DOHH2 (cell line): ENCODE results near the gene TDP2.

ENCODE experiments used
- H3F3A ChIP-seq: fragments of 200-600 bp; sonication (generic), shearing (Covaris generic); 2 replicates; pipeline ENCODE4 v1.6.0; 2016; ENCODE audit warnings: antibody characterized with exemption, mild to moderate bottlenecking; ENCODE audit not compliant: control insufficient read depth, insufficient read depth
- H3K27ac ChIP-seq: fragments of 200-600 bp; sonication (generic); 2 replicates; pipeline ENCODE4 v1.5.1; 2014; ENCODE audit warnings: low read depth, mild to moderate bottlenecking, low read length, moderate library complexity
- H3K27me3 ChIP-seq: fragments of 200-600 bp; sonication (generic); 2 replicates; pipeline ENCODE4 v1.6.1; 2014; ENCODE audit warnings: mild to moderate bottlenecking, low read length, mixed read lengths; ENCODE audit not compliant: control insufficient read depth
- H3K36me3 ChIP-seq: fragments of 200-600 bp; sonication (generic); 2 replicates; pipeline ENCODE4 v1.6.1; 2014; ENCODE audit warnings: mild to moderate bottlenecking, low read length, moderate library complexity, mixed read lengths; ENCODE audit not compliant: control insufficient read depth
- H3K4me1 ChIP-seq: fragments of 200-600 bp; sonication (generic); 2 replicates; pipeline ENCODE4 v1.6.1; 2014; ENCODE audit warnings: mild to moderate bottlenecking, low read length, mixed read lengths; ENCODE audit not compliant: control insufficient read depth
- H3K4me2 ChIP-seq: fragments of 200-600 bp; sonication (generic); 2 replicates; pipeline ENCODE4 v1.6.0; 2014; ENCODE audit warnings: mild to moderate bottlenecking, low read length, moderate library complexity
- H3K4me3 ChIP-seq: fragments of 200-600 bp; sonication (generic); 2 replicates; pipeline ENCODE4 v1.5.1; 2014; ENCODE audit warnings: mild to moderate bottlenecking, low read length, mixed read lengths
- H3K79me2 ChIP-seq: fragments of 200-600 bp; sonication (generic); 2 replicates; pipeline ENCODE4 v1.6.1; 2014; ENCODE audit warnings: mild to moderate bottlenecking, low read length, mixed read lengths; ENCODE audit not compliant: control insufficient read depth
- H3K9me2 ChIP-seq: fragments of 200-600 bp; sonication (generic); replicated peaks from 2 replicates; pipeline ENCODE4 v1.6.1; 2014; ENCODE audit warnings: mild to moderate bottlenecking, low read length, mixed read lengths; ENCODE audit not compliant: control insufficient read depth
- H3K9me3 ChIP-seq: fragments of 200-600 bp; sonication (generic); 2 replicates; pipeline ENCODE4 v1.6.1; 2014; ENCODE audit warnings: antibody characterized with exemption, low read length, mixed read lengths; ENCODE audit not compliant: control insufficient read depth, insufficient read depth
- H4K20me1 ChIP-seq: fragments of 200-600 bp; sonication (generic); 2 replicates; pipeline ENCODE4 v1.6.0; 2014; ENCODE audit warnings: low read depth, mild to moderate bottlenecking, antibody characterized with exemption, low read length, moderate library complexity; ENCODE audit not compliant: control insufficient read depth, insufficient read depth
- EZH2phosphoT487 ChIP-seq: fragments of 200-600 bp; sonication (generic); IDR thresholded peaks from 2 replicates; pipeline ENCODE4 v1.6.1; 2017; ENCODE audit warnings: borderline replicate concordance, mild to moderate bottlenecking, antibody characterized with exemption, low read length, moderate library complexity, mixed read lengths
- TF ChIP-seq, protein P1 (sequence below): fragments of 200-600 bp; sonication (generic); IDR thresholded peaks from one replicate; pipeline ENCODE4 v1.5.1; 2014; ENCODE audit warnings: antibody characterized with exemption, mild to moderate bottlenecking, low read depth, low read length; ENCODE audit not compliant: poor library complexity, severe bottlenecking

The TDP2 gene

DNA sequence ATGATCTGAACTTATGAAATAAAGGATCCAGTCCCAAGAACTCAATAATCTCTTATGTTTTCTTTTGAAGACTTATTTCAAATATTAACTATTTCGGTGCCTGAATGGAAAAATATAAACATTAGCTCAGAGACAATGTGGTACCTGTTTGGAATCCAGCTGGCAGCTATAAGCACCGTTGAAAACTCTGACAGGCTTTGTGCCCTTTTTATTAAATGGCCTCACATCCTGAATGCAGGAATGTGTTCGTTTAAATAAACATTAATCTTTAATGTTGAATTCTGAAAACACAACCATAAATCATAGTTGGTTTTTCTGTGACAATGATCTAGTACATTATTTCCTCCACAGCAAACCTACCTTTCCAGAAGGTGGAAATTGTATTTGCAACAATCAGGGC is 16.3 kb downstream of the TDP2 start:
- Histone ChIP-seq H3K36me3 (peaks cover 44% of the 10 kb centered on the region), H3F3A (peaks cover 17% of the 10 kb centered on the region), H3K79me2 (no peaks in the 10 kb centered on the region; the same call in 1 of the 2 replicates), H4K20me1 (no peaks in the 10 kb centered on the region), H3K27me3 (no peaks in the 10 kb centered on the region), H3K9me3 (no peaks in the 10 kb centered on the region), H3K9me2 (no peaks in the 10 kb centered on the region), H3K4me2 (peak overlapping the region; percentile 39; the same call in 1 of the 2 replicates), H3K4me1 (peaks cover 23% of the 10 kb centered on the region), H3K4me3 (0 out of 2 replicates have a peak overlapping the region, but pooled peaks have one; percentile 25), H3K27ac (peak overlapping the region; percentile 26; the same call in 1 of the 2 replicates)
- TF ChIP-seq EZH2phosphoT487: no peak
- TF ChIP-seq, protein P1, sequence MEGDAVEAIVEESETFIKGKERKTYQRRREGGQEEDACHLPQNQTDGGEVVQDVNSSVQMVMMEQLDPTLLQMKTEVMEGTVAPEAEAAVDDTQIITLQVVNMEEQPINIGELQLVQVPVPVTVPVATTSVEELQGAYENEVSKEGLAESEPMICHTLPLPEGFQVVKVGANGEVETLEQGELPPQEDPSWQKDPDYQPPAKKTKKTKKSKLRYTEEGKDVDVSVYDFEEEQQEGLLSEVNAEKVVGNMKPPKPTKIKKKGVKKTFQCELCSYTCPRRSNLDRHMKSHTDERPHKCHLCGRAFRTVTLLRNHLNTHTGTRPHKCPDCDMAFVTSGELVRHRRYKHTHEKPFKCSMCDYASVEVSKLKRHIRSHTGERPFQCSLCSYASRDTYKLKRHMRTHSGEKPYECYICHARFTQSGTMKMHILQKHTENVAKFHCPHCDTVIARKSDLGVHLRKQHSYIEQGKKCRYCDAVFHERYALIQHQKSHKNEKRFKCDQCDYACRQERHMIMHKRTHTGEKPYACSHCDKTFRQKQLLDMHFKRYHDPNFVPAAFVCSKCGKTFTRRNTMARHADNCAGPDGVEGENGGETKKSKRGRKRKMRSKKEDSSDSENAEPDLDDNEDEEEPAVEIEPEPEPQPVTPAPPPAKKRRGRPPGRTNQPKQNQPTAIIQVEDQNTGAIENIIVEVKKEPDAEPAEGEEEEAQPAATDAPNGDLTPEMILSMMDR: no peak

DNA sequence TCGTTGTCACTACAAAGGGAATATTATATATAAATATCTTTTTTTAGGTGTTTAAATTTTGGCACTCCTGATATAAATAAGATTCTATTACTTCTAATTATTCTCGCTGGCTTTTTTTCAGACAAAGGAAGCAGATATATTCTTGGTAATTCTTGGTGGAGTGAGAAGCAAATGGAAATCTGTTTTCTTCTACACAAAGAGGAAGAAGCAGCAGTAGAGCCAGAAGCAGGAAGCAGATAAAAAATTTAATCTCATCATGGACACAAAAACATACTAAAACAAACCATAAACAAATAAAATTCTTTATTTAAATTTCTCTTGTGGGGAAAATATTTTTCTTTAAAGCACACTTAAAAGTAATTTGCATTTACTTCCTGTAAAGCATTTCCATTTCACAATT is 17.0 kb downstream of the TDP2 start:
- H3K4me2 ChIP-seq: peak overlapping the region; percentile 39
- no peaks in the 10 kb centered on the region for H3K9me2 ChIP-seq
- TF ChIP-seq, protein P1: no peak
- no peak for TF ChIP-seq EZH2phosphoT487
- H3K27me3 ChIP-seq: no peaks in the 10 kb centered on the region
- no peaks in the 10 kb centered on the region for H3K9me3 ChIP-seq
- H3F3A ChIP-seq: peaks cover 20% of the 10 kb centered on the region
- H3K36me3 ChIP-seq: peaks cover 41% of the 10 kb centered on the region
- no peaks in the 10 kb centered on the region for H3K79me2 ChIP-seq
- H3K4me3 ChIP-seq: no peak overlapping the region
- peaks cover 30% of the 10 kb centered on the region for H3K4me1 ChIP-seq
- H3K27ac ChIP-seq: peak overlapping the region; percentile 26
- H4K20me1 ChIP-seq: no peaks in the 10 kb centered on the region

DNA sequence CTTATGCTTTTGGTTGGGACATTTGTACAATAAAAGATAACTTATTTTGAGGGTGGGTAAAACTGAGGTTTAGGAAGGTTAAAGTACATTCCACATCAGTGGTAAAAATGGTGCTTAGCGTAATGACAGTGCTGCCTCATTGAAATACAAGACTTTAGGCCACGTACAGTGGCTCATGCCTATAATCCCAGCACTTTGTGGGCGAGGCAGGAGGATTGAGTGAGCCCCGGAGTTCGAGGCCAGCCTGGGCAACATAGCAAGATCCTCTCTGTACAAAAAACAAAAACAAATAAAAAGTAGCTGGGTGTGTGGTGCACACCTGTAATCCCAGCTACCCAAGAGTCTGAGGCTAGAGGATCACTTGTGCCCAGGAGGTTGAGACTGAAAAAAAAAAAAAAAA is 18.4 kb downstream of the TDP2 start:
- Histone ChIP-seq H3K4me2 (no peak overlapping the region), H3K27ac (no peak overlapping the region), H3K79me2 (no peaks in the 10 kb centered on the region), H3K27me3 (no peaks in the 10 kb centered on the region), H3K36me3 (peaks cover 30% of the 10 kb centered on the region), H3K4me3 (no peak overlapping the region), H3F3A (peaks cover 22% of the 10 kb centered on the region), H4K20me1 (no peaks in the 10 kb centered on the region), H3K9me2 (no peaks in the 10 kb centered on the region), H3K9me3 (no peaks in the 10 kb centered on the region), H3K4me1 (peaks cover 31% of the 10 kb centered on the region)
- no peak for TF ChIP-seq EZH2phosphoT487
- TF ChIP-seq, protein P1: no peak
